HG03558 (cell line): ENCODE measurements around the gene PPP1R13B.

Experiments
- ATAC-seq: cut with Tn5 transposase; IDR thresholded peaks from one replicate; pipeline ENCODE4 v1.9.1; 2021; ENCODE audit warnings: moderate number of reproducible peaks; ENCODE audit not compliant: unreplicated experiment; ENCODE audit errors: extremely low read depth

Gene PPP1R13B

GRCh38 chr14:103735022-103735421 is 112.4 kb downstream of the PPP1R13B start:
- no peak for ATAC-seq

GRCh38 chr14:103734081-103734888 is 113.1 kb downstream of the PPP1R13B start:
- no peak for ATAC-seq

GRCh38 chr14:103733651-103734050 is 113.7 kb downstream of the PPP1R13B start:
- ATAC-seq, result no peak

GRCh38 chr14:103732868-103733620 is 114.3 kb downstream of the PPP1R13B start:
- no peak for ATAC-seq

- ATAC-seq, result no peak
Observed at GRCh38 chr14:103731916-103732867, 115.2 kb downstream of the PPP1R13B start.

GRCh38 chr14:103731481-103731880 is 115.9 kb downstream of the PPP1R13B start:
- ATAC-seq, result no peak

- ATAC-seq, result no peak
Observed at GRCh38 chr14:103730490-103731035, 116.8 kb downstream of the PPP1R13B start.

- ATAC-seq, result no peak
Observed at GRCh38 chr14:103729496-103730448, 117.6 kb downstream of the PPP1R13B start.

- ATAC-seq, result no peak
Observed at GRCh38 chr14:103728721-103729120, 118.7 kb downstream of the PPP1R13B start.

- ATAC-seq, result no peak
Observed at GRCh38 chr14:103728141-103728540, 119.2 kb downstream of the PPP1R13B start.

- no peak for ATAC-seq
Observed at GRCh38 chr14:103727313-103727980, 119.9 kb downstream of the PPP1R13B start.

GRCh38 chr14:103726474-103726873 is 120.9 kb downstream of the PPP1R13B start:
- ATAC-seq, result no peak

GRCh38 chr14:103725739-103726395 is 121.5 kb downstream of the PPP1R13B start:
- no peak for ATAC-seq

- no peak for ATAC-seq
Observed at GRCh38 chr14:103725001-103725682, 122.2 kb downstream of the PPP1R13B start.

- ATAC-seq, result no peak
Observed at GRCh38 chr14:103724116-103724515, 123.3 kb downstream of the PPP1R13B start.

- ATAC-seq, result no peak
Observed at GRCh38 chr14:103723748-103724081, 123.7 kb downstream of the PPP1R13B start.

- no peak for ATAC-seq
Observed at GRCh38 chr14:103721334-103722120, 125.8 kb downstream of the PPP1R13B start.
